Measurements from ENCODE around the gene SURF2.
"Not testable (repeated sequence)": the region's sequence is repeated elsewhere in the genome, so short reads cannot be mapped to it uniquely, and the experiment has no call there.

Gene SURF2

DNA sequence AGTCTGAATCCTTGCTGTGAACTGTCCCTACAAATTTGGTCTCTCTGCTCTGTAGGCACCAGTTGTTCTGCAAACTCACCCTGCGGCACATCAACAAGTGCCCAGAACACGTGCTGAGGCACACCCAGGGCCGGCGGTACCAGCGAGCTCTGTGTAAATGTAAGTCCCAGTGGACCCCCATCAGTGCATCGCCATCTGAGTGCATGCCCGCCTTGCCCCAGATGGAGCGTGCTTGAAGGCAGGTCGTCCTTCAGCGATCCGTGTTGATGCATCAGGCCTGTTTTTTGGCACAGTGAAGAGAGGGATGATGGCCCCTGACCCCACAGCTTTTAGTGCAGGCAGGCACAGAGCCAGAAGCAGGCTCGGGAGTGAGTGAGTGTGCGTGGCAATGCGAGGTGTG, 1.3 kb downstream of the SURF2 start:
- DNase-seq, result no peak

DNA sequence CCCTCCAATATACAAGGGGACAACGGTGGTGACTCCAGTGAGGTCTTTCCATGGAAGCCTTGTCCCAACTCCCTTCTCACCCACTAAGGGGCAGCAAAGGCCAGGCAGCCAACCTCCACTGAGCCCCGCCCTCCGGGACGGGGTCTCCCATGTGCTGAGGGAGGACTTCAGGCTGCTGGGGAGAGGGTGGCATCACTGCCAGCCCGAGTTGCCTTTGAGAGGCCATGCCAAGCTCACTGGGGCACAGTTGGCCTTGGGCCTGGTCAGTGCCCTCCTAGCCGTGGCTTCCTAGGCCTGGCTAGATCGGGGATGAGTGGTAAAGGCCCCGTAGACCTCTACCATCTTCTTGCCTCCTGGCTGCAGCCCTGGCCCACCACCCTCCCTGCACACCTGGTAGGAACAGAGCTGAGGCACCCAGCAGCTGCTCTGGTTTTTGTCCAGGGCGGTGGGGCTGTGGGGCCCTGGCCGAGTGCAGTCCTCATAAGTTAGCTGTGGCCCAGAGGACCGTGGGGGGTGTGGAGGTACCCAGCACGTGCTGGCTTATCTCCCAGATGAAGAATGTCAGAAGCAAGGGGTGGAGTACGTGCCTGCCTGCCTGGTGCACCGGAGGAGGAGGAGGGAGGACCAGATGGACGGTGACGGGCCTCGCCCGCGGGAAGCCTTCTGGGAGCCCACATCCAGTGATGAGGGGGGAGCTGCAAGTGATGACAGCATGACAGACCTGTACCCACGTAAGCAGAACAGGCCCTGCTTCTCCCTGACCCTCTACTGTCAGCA, 3.2 kb downstream of the SURF2 start:
- DNase-seq, result no peak

DNA sequence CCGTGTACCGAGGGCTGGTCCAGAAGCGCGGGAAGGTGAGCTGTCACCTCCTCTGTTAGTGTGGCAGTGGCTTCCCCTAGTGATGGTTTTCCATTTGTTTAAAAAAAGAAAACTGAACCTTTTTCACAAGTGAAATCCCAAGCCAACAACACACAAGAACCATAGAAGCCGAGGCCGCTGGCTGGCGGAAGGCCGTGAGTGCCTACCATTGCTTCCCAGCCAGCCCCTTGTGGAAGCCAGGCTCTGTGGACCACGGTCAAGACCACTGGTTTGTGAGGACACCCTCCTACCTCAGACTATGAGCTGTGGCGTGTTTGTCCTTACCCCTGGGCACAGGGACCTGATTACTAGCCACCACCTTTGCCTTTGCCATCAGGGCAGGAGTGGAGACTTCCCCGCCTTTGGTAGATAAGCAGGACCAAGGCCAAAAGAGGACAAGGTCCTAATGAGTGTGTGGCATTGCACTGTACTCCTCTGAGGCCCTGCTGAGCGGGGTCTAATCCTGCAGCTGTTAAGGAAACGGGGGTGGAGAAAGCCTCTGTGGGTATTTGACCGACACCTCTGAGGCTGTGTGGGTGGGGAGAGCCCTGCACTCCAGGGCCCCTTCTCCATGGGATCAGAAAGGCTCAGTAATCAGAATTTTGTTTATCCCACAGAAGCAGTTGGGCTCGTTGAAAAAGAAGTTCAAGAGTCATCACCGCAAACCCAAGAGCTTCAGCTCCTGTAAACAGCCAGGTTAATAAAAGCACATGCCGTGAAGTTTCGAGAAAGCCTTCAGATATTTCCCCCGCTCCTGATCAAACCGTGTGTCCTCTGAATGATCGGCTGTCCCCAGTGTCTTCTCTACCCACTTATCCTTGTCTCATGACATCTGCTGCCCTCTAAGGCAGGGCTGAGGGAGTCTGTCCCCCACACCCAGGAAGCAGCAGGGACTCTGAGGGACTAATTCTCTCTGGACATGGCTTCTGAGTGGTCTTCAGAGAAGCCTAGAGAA, 4.3 kb downstream of the SURF2 start:
- no peak for DNase-seq

DNA sequence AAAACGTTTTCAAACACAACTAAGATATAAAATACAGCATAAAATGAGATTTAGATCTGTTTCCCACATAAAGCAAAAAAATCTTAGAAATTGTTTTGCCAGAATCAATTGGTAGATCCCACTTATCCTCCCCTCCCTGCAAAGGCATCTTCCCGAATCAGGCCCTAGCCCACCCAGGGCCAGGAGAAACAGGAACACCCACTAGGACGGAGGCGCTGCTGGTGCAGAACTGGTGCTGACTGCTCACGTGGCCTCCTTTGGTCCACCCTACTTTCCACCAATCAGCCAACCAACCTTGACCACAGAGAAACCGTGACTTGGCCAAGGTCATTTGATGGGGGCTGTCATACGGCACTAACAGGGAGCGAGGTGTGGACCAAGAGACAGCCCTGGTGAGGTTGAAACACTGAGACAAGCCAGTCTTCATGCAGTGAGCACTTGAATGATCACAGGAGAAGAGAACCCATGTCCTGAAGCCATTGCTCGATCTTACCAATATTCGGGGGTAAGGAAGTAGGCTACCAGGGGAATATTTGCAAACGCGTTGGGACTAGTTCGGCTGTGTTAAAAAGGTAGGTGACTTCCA, 5.2 kb downstream of the SURF2 start:
- DNase-seq, result no peak

DNA sequence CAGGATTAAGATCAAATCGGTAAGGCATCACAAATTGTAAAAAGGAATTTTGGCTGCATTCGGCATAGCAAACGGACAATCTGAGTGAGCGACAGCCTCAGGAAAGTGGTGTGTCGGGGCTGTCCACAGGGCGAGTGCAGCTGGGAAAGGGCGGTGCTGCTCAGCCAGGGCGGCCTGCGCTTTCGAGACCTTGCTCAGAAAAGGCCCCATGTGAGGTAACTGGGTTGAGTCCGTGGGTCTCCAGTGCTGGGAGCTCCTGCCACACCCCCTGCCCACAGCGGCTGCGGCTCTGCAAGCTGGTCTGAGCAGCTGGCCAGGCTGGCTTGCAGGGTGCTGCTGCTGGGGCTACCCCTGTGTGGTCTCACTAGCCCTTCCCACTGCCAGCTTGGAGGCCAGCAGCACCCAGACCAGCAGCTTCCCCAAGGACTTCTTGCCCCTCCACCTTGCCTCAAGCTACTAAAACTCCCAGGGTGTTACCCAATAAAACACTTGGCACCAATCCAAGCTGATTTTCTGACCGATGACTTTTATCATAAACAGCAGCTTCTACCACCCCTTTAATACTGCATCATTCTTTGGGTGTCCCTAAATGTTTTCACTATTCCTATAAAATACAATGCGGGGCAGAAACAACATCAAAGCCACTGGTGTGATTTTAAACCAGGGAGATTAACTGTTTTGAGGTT, 6.2 kb downstream of the SURF2 start:
- no peak for DNase-seq

DNA sequence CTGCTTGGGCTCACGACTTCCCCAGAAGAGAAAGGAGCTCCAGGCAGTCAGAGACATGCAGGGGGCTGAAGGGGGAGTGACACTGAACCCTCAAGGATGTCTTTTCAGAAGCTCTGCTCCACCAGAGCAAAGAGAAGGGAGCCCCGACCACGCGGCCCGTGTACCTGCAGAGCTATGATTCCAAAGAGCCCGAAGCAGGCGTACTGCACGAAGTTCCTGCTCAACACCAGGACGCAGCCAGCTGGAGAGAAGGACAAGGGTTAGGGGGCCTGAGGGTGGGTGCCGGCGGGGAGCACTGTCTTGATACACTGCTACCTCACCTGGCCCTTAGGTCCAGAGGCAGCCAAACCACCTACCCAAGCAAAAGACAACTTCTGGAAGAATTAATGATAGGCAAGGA, 10.1 kb downstream of the SURF2 start:
- no peak for DNase-seq

DNA sequence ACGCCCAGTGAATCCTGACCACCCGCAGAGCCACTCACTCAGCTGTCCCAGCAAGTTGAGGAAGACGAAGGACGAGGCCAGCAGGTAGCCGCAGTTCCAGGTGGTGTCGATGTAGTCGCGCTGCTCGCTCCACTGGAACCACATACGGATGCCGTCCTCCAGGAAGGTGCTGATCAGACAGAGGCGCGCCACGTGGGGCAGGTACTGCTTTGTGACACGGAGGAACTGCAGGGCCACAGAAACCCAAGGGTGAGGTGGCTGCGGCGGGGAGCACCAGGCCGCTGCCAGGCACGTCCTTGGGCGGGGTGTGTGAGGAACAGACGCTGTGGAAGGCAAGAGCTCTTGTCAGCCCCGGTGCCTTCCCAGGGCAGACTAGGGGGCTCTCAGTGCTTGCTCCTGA, 10.9 kb downstream of the SURF2 start:
- no peak for DNase-seq

DNA sequence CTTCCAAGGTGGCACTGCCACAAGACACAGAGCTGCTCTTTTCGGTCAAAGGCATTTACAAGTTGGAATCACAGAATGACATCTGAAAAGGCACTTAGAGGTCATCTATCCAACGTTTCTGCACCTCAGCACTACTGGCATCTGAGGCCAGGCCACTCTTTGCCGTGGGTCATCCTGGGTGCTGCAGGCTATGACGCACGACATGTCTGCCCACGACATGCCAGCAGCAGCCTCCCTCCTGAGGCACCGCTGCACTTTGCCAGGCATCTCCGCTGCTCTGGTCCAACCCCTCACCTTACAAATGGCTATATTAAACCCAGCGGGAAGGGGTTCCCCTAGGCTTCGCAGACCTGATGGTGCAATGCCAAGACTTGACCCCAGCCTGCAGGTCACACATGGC, 11.4 kb downstream of the SURF2 start:
- DNase-seq, result no peak

DNA sequence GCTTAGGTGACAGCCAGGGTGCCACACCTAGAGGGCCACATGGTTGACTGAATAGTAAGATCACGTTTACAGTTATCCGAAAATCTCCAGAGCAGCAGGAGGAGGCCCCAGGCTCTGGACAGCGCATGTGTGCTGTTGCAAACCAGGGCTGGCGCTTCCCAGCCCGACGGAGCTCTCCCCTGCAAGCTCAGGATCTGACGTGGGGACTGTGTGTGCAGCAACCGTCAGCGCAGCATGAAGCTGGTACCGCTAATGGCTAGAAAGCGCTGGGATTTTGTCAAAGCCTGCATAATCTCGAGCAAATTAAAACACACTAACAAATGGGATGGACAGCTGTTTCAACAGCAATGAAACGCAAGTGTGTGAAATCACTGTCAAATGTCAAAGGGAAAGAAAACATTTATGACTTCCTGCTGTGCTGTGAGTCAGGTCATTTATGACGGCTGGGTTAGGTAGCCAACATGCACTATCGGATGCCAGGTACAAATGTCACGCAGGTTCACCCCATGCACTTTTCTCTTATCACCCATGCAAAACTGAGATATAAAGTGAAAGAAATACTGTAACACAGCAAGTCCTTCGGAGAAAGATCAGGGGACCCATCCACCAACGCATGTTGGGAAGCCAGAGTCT, 12.0 kb downstream of the SURF2 start:
- no peak for DNase-seq

DNA sequence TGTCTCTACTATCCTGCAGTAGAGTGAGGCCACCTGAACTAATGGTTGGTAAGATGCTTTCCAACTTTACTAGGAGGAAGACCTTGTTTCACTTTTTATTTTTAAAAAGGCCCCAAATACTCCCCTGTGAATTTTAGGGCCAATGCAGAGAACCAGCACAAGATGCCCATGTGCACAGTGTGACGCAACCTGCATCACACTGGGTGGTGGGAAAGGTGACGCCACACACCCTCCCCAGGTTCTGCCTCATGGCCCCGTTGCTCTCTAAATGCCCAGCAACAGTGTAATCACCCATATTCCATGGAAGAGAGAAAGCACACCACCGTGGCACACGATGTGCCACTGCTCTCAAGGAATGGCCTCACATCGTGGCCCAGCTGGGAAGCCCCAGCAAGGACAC, 13.1 kb downstream of the SURF2 start:
- DNase-seq, result no peak

DNA sequence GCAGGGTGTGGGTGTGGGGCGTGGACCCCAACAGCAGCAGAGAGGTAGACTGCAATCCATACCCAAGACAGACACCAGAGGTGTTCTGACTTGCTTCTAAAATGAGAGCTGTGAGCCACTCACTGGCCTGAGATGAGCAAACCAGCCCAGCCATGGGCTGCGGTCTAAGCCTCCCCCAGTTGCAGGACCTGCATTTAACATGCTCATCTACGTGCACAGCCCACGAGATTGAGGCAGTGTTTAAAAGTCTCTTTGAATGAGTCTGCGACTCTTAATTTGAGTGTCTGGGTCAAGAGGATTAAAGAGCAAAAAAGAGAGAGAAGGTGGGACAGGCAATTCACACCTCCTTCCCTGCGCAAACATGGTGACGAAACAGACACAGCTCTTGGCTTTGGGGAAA, 13.6 kb downstream of the SURF2 start:
- DNase-seq, result no peak

DNA sequence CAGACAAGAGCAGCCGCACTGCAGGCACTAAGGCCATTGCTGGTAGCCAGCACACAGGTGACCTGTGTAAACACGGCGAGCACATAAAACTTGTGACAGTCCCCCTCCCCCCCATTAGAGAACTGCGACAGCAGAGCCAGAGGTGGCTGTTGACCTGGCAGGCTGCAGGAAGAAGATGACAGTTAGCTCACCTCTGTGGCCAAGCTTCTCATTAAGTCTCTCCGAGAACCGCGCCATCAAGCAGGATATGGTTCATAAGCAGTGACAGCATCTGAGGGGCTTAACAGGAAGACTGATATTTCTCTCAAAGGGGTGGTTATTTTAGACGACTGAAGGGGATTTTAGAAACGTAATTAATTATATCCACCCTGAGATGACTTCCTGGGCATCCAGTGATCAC, 14.3 kb downstream of the SURF2 start:
- DNase-seq, result no peak

DNA sequence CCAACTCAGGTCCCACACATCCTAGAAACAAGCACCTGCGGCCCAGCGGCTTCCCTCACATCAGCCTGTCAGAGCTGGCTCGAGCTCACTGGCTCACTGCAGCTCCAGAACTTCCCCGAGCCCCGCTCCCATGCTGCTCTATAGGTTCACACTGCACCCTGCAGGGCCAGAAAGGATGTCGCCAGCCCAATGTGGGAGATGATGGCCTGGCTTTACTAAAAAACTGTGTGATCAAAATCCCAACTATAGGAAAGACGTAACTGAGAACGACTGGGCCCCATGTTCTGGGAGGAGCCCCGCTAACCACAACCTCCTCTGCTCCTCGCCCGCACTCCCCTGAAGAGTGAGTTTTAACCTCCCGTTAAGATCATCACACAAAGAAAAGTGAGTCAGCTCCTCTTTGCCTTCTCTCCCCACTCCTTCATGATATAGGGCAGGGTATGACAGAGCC, 14.9 kb downstream of the SURF2 start:
- peak in 1 of 2 donors; percentile 9 for DNase-seq

DNA sequence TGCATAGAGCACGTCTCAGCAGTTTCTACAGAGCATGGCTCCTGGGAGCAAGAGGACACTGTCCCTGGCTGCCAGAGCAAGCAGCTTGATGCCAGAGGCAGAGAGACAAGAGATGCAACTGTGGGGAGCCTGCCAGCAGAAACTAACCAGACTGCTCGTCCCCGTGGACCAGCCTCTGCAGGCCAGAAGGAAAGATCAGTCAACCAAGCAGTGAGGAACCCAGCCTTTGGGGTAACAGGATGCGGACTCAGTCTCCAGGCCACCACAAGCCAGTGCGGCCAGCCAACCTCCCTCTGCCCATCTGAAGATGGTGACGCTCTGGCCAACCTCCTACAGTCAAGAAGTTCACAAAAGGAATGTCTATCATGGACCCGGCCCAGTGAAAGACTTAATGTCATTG, 15.8 kb downstream of the SURF2 start:
- no peak for DNase-seq

DNA sequence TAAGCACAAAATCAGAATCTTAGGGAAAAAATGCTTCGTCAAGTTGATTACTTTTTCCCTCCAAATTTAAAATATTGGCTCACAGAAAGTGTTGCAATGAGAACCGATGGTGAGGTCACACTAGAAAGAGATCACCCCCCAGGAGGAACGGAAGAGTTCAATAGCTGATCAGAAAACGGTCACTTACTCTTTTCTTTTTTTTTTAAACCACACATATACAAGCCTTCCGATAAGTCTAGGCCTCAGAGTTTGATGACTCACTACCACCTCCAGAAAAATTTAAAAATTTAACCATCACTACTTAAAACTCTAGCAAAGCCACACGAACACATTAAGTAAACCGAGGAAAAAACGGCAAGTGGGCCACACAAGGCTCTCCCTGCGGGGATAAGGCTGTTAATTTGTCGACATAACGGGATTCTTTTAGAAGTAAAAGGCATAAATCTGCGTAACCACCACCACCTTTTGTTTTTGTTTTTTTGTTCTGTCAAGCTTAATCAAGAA, 18.3 kb downstream of the SURF2 start:
- peak; percentile 8 to 47 for DNase-seq

DNA sequence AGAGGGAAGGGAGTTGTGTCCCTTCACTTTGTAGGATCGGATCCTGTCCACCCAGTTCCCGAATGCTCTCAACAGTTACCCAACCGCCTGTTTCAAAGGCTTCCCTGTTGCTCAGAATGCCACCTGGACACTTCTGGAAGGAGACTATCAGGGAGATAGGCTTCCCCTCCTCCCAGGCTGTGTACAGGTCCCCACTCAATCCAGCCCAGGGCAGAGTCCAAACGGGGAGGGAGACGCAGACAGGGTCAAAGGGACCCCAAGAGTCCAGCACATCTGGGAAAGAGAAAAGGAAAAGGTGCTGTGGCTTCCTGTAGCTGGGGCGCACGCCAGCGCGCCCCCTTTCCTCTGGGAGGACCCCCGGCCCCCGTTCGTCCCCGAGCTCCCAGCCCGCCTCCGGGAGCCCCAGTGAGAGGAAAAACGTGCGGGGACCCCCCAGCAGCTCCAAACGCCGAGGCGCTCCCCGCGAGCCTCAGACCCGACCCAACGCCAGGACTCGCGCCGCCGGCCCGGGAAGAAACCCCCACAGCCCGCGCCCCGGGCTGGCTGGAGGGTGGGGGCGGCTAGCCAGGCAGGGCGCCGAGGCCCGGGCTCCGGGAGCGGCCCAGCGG, 18.9 kb downstream of the SURF2 start:
- peak; percentile 40 to 60 for DNase-seq

DNA sequence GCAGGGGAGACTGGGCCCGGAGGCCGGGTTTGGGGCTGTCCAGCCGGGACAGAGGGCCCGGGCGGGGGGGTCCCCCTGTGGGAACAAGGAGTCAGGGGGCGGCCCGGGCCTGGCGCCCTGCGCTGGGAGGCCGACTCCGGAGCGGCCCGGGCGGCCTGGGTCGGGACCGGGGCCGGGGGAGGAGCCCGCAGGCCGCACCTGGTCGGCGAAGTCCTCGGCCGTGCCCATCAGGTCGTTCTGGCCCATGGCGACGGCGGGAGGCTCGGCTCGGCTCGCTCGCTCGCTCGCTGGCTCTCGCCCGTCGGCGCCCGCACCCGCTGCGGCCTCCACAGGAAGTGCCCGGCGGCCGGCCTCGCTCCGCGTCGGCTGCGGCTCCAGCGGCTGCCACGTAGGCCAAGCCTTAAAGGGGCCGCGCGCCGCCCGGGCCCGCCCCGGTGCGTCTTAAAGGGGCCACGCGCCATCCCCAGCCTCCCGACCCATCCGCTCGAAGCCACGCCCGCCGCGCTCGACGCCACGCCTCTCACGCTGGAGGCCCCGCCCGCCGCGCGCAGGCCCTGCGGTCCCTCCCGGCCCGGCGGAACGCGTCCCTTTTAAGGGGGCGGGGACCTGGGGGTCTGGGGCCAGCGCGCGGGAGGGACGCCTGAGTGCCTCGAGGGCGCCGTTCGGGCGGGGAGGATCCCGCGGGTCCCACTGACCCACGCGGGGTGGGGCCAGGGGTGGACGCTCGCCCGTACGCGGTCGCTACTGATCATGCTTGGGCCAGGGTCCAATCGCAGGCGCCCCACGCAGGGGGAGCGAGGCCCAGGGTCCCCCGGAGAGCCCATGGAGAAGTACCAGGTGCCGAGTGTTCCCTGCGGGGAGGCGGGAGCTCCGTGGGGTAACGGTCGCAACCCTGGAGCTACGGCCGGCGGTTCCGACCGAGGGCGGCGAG, 19.6 kb downstream of the SURF2 start, which contains the start of the genes STKLD1 and SURF4:
Gene STKLD1, plus strand, starts transcription at position 643 of the 931 bp plus-strand sequence. Its CDS starts 108 bp downstream, at position 751.
Gene SURF4, minus strand, starts transcription at position 337 of the 931 bp plus-strand sequence. Its CDS starts 91 bp downstream, at position 246.
- peak; percentile 97 to 98 for DNase-seq

DNA sequence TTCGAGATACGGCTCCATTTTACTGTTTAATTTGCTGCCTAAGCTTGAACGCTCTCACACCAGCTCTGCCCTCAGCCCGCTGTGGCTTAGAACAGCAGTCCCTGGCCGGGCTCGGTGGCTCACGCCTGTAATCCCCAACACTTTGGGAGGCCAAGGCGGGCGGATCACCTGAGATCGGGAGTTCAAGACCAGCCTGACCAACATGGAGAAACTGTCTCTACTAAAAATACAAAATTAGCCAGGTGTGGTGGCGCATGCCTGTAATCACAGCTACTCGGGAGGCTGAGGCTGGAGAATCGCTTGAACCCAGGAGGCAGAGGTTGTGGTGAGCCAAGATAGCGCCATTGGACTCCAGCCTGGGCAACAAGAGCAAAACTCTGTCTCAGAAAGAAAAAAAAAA, 20.9 kb downstream of the SURF2 start:
- DNase-seq, result not testable (repeated sequence)

DNA sequence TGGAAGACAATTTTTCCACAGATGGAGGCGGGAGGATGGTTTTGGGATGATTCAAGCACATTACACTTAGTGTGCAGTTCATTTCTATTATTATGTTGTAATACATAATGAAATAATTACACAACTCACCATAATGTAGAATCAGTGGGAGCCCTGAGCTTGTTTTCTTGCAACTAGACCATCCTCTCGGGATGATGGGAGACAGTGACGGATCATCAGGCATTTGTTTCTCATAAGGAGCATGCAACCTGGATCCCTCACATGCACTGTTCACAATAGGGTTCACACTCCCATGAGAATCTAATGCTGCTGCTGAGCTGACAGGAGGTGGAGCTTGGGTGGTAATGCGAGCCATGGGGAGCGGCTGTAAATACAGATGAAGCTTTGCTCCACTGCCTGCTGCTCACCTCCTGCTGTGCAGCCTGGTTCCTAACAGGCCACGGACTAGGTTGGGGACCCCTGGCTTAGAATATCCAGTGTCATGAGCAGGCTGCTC, 21.4 kb downstream of the SURF2 start:
- no peak for DNase-seq
